GM12872 (cell line): ENCODE results near the gene LNX2.

ENCODE experiments used
- CTCF ChIP-seq: IDR thresholded peaks from 3 replicates; pipeline ENCODE4 v1.5.1; 2011; ENCODE audit warnings: low read depth, mild to moderate bottlenecking, low read length, moderate library complexity; ENCODE audit not compliant: insufficient read depth

Gene LNX2

GRCh38 chr13:27607125-27607524, 13.2 kb downstream of the LNX2 start:
- TF ChIP-seq CTCF, result no peak

GRCh38 chr13:27605610-27606200, 14.6 kb downstream of the LNX2 start:
- no peak for TF ChIP-seq CTCF

GRCh38 chr13:27605099-27605498, 15.2 kb downstream of the LNX2 start:
- no peak for TF ChIP-seq CTCF

- no peak for TF ChIP-seq CTCF
Measured at GRCh38 chr13:27601803-27602202, 18.5 kb downstream of the LNX2 start.

GRCh38 chr13:27601208-27601607, 19.1 kb downstream of the LNX2 start:
- TF ChIP-seq CTCF, result no peak

- TF ChIP-seq CTCF, result no peak
Measured at GRCh38 chr13:27600711-27601110, 19.6 kb downstream of the LNX2 start.

- TF ChIP-seq CTCF, result no peak
Measured at GRCh38 chr13:27599845-27600553, 20.3 kb downstream of the LNX2 start.

GRCh38 chr13:27599096-27599495, 21.2 kb downstream of the LNX2 start:
- TF ChIP-seq CTCF, result no peak
